HG02885 (cell line): ENCODE results near the gene UBE2E3.
"Not testable (repeated sequence)": the region's sequence is repeated elsewhere in the genome, so short reads cannot be mapped to it uniquely, and the experiment has no call there.

Source experiments
- ATAC-seq: cut with Tn5 transposase; IDR thresholded peaks from one replicate; pipeline ENCODE4 v1.9.1; 2021; ENCODE audit warnings: mild to moderate bottlenecking; ENCODE audit not compliant: unreplicated experiment, poor library complexity

The UBE2E3 gene

DNA sequence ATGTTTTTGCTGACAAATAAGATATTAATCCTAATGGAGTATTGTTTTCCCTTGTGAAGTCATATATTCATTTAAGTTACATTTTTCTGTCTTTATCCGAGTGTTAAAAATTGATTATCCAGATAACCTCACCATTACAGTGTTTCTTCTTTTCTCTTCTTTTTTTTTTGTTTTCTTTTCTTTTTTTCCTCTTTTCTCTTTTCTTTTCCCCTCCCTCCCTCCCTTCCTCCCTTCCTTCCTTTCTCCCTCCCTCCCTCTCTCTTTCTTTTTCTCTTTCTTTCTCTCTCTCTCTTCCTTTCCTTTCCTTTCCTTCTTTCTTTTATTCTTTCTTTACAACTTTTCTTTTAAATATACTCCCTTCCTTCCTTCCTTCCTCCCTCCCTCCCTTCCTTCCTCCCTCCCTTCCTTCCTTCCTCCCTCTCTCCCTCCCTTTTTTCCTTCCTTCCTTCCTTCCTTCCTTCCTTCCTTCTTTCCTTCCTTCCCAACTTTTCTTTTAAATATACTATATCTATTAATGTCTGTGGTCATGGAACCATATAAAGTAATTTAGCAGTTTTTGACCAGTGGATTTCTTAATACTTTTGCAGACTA is 40.9 kb downstream of the UBE2E3 start:
- no peak for ATAC-seq

- no peak for ATAC-seq
Measured at GRCh38 chr2:181022652-181023051, 42.2 kb downstream of the UBE2E3 start.

DNA sequence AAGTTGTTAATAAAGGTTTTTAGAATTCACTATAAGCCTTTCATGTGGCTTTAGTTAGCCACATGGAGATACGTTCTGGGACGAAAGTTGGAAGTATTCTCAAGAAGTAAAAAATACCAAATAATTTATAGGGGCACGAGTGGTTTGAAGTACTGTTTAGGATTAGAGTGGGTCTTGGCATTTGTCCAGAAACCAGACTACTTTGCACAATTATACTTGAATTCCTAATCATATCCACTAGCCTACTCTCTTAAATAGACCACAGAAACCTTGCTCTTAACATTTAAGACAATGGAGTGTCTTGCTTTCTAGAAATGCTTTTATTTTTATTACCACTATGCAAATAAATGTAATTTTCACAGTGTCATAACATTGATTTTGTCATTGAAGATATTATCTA is 44.6 kb downstream of the UBE2E3 start:
- no peak for ATAC-seq

- peak; percentile 56 for ATAC-seq
Measured at GRCh38 chr2:181036445-181036844, 56.0 kb downstream of the UBE2E3 start.

GRCh38 chr2:181036848-181037603 is 56.6 kb downstream of the UBE2E3 start:
- peak; percentile 85 for ATAC-seq

DNA sequence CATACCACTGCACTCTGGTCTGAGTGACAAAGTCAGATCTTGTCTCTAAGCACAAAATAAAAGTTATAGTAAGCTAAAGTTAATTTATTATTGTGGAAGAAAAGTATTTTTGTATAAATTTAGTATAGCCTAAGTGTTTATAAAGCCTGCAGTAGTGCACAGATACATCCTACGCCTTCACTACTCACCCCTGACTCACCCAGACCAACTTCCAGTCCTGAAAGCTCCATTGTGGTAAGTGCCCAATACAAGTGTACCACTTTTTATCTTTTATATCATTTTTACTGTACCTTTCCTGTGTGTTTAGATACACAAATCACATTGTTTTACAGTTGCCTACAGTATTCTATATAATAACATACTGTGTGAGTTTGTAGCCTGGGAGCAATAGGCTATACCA is 57.5 kb downstream of the UBE2E3 start:
- no peak for ATAC-seq

DNA sequence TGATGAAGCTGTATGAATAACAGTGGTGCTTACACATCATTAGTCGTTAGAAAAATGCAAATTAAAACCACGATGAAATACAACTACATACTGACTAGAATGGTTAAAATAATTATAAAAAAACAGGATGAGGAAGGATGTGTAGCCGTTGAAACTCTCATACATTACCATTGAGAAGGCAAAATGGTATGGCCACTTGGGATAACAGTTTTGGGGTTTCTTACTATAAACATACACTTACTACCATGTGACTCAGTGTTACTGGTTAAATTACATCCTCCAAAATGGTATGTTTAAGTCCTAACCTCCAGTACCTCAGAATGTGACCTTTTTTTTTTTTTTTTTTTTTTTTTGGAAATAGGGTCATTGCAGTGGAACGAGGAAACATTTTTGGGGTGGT is 58.4 kb downstream of the UBE2E3 start:
- no peak for ATAC-seq

DNA sequence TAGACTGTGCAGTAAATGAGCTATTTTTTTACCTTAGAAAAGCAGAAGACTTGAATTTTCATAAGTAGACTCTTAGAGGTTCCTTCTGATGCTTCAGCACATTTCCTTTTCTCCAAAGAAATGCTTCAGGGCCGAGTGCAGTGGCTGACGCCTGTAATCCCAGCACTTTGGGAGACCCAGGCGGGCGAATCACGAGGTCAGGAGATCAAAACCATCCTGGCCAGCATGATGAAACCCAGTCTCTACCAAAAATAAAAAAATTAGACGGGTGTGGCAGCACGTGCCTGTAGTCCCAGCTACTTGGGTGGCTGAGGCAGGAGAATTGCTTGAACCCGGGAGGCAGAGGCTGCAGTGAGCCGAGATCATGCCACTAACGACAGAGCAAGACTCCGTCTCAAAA is 60.4 kb downstream of the UBE2E3 start:
- not testable (repeated sequence) for ATAC-seq

DNA sequence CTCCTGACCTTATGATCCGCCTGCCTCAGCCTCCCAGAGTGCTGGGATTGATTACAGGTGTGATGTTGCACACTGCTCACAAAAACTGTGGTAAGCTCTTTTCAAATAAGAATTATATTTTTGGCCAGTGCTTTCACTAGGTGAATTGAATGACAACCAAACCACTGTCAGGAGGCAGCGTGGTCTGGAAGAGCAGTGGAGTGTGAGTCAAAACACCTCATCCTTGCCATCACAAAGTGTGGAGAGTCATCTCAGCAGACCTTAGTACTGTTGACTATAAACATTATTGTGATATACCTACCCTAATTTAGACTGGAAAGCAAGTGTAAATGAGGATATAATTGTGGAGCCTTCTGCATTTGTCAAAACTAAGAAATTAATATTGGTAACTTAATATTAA is 61.3 kb downstream of the UBE2E3 start:
- ATAC-seq, result no peak

GRCh38 chr2:181042706-181043105 is 62.3 kb downstream of the UBE2E3 start:
- no peak for ATAC-seq

- peak; percentile 67 for ATAC-seq
Measured at GRCh38 chr2:181046833-181047232, 66.4 kb downstream of the UBE2E3 start.

DNA sequence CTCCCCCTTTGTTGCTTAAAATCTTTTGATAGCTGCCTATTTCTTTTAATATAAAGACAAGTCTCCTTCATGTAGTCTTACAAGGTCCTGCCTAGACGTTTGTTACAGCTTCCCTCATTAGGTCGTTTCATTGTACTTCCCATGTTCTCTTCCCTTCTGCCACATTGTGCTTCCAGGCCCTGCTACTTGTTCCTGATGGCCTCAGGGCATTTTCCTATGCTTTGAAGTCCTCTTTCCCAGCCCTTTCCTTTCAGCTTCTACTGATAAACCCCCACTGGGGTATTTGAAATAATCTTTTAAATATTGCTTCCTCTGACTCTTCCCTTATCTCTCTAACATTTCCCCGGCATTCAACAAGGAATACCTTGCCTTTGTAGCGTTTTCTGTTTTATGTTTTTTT is 67.4 kb downstream of the UBE2E3 start:
- ATAC-seq, result no peak

- ATAC-seq, result peak; percentile 28
Measured at GRCh38 chr2:181051861-181052522, 71.6 kb downstream of the UBE2E3 start.

DNA sequence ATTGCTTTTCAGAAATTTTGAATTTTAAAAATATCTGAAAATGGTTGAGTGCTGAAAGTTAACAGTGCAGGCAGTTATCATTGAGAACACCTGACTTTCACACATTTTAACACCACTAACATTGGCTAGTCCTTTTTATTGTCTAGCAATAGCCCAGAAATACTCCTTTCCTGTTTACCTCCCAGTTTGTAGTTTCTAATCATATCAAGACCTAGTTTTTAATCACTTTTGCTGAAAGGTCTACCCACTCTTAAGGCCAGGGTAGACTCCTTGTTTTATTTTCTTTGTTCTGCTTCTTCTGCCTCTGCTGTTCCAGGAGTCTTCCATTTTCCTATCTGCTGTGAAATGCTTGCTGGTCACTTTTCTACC is 72.1 kb downstream of the UBE2E3 start:
- ATAC-seq, result peak; percentile 59

GRCh38 chr2:181054256-181054655 is 73.9 kb downstream of the UBE2E3 start:
- no peak for ATAC-seq

- no peak for ATAC-seq
Measured at GRCh38 chr2:181054843-181055242, 74.4 kb downstream of the UBE2E3 start.

- ATAC-seq, result peak; percentile 80
Measured at GRCh38 chr2:181058378-181059269, 78.2 kb downstream of the UBE2E3 start.

DNA sequence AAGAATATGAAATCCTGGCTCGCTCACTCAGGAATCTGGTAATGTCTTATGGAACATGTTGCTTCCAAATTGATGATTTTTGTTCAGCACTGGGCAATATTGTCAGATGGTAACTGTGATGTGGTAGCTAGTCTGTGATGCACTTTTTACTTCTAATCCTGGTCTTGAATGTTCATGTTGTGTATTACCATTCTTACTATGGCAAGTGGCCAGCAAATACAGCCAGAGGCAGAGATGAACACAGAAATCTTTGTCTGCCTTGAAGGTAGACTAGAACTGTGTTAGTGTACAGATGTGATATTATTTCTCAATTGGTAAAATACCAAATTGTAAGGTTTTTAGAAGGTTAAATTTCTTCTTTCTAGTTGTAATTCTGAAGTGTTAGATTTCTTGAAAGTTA is 83.3 kb downstream of the UBE2E3 start:
- no peak for ATAC-seq

GRCh38 chr2:181065458-181065857 is 85.1 kb downstream of the UBE2E3 start:
- ATAC-seq, result no peak

DNA sequence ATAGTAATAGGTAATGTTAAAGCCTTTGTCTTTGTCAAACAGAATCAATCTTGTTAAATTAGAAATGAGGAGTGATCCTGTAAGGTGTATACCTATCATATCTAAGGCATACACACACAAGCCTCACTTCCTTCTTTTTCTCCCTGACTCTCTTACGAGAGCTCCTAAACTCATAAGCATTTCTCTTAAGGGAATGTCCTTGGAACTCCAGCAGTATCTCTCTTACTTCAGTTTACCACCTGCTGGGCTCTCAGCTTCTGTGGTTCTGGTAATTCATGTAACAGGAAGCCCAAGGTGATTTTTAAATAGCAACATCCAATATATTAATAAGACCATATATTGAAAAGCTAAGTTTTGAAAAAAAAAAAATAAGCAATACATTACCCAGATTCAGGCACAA is 85.9 kb downstream of the UBE2E3 start:
- no peak for ATAC-seq
